Measurements from ENCODE around the gene RAMP3.

Gene RAMP3

GRCh38 chr7:45118889-45119331 is 38.7 kb upstream of the RAMP3 start:
- TF ChIP-seq CEBPB (IDR thresholded peaks at IDR 0.05): no peak
- no peak for TF ChIP-seq RAD21 (IDR thresholded peaks at IDR 0.05; ENCODE audit: low read depth)
- no peak for TF ChIP-seq FOXM1 (IDR thresholded peaks at IDR 0.05; ENCODE audit: borderline replicate concordance, low read depth)
- no peak for TF ChIP-seq TCF12 (IDR thresholded peaks at IDR 0.05; ENCODE audit: low read depth)
- no peak for TF ChIP-seq CREB1 (IDR thresholded peaks at IDR 0.05; ENCODE audit: low read depth)
- no peak for TF ChIP-seq NFIC (IDR thresholded peaks at IDR 0.05)
- TF ChIP-seq EP300 (IDR thresholded peaks at IDR 0.05; ENCODE audit: borderline replicate concordance): no peak
- no peak for TF ChIP-seq TEAD4 (IDR thresholded peaks at IDR 0.05)
- TF ChIP-seq EGR1 (IDR thresholded peaks at IDR 0.05): no peak
- no peak for TF ChIP-seq ZBTB7A (IDR thresholded peaks at IDR 0.05; ENCODE audit: low read depth)
- TF ChIP-seq YY1 (IDR thresholded peaks at IDR 0.05; ENCODE audit: low read depth): no peak
- TF ChIP-seq MAX (IDR thresholded peaks at IDR 0.05): no peak
- TF ChIP-seq TAF1 (IDR thresholded peaks at IDR 0.05; ENCODE audit: low read depth): no peak
- no peak for TF ChIP-seq USF1 (IDR thresholded peaks at IDR 0.05)
- no peak for TF ChIP-seq REST (IDR thresholded peaks at IDR 0.05; ENCODE audit: low read depth)

GRCh38 chr7:45119550-45119949 is 38.0 kb upstream of the RAMP3 start:
- TF ChIP-seq FOXM1 (IDR thresholded peaks at IDR 0.05; ENCODE audit: borderline replicate concordance, low read depth) (no peak), MAX (IDR thresholded peaks at IDR 0.05) (no peak), CREB1 (IDR thresholded peaks at IDR 0.05; ENCODE audit: low read depth) (no peak), TEAD4 (IDR thresholded peaks at IDR 0.05) (no peak), USF1 (IDR thresholded peaks at IDR 0.05) (no peak), TCF12 (IDR thresholded peaks at IDR 0.05; ENCODE audit: low read depth) (no peak), YY1 (IDR thresholded peaks at IDR 0.05; ENCODE audit: low read depth) (no peak), EGR1 (IDR thresholded peaks at IDR 0.05) (no peak)

- no peak for TF ChIP-seq TEAD4 (IDR thresholded peaks at IDR 0.05)
- TF ChIP-seq EGR1 (IDR thresholded peaks at IDR 0.05): no peak
- TF ChIP-seq YY1 (IDR thresholded peaks at IDR 0.05; ENCODE audit: low read depth): no peak
- TF ChIP-seq CEBPB (IDR thresholded peaks at IDR 0.05): no peak
Measured at GRCh38 chr7:45122975-45123860, 34.4 kb upstream of the RAMP3 start.

GRCh38 chr7:45123913-45124710 is 33.5 kb upstream of the RAMP3 start:
- no peak for TF ChIP-seq EP300 (IDR thresholded peaks at IDR 0.05; ENCODE audit: borderline replicate concordance)
- TF ChIP-seq FOXM1 (IDR thresholded peaks at IDR 0.05; ENCODE audit: borderline replicate concordance, low read depth): no peak

- TF ChIP-seq USF1 (IDR thresholded peaks at IDR 0.05): no peak
Measured at GRCh38 chr7:45125193-45125904, 32.2 kb upstream of the RAMP3 start.

GRCh38 chr7:45126201-45126600 is 31.4 kb upstream of the RAMP3 start:
- TF ChIP-seq REST (IDR thresholded peaks at IDR 0.05; ENCODE audit: low read depth) (no peak), EGR1 (IDR thresholded peaks at IDR 0.05) (no peak), NFIC (IDR thresholded peaks at IDR 0.05) (no peak), EP300 (IDR thresholded peaks at IDR 0.05; ENCODE audit: borderline replicate concordance) (no peak), TAF1 (IDR thresholded peaks at IDR 0.05; ENCODE audit: low read depth) (no peak), USF1 (IDR thresholded peaks at IDR 0.05) (no peak), CREB1 (IDR thresholded peaks at IDR 0.05; ENCODE audit: low read depth) (no peak), YY1 (IDR thresholded peaks at IDR 0.05; ENCODE audit: low read depth) (no peak), TCF12 (IDR thresholded peaks at IDR 0.05; ENCODE audit: low read depth) (no peak), ZBTB7A (IDR thresholded peaks at IDR 0.05; ENCODE audit: low read depth) (no peak), FOXM1 (IDR thresholded peaks at IDR 0.05; ENCODE audit: borderline replicate concordance, low read depth) (no peak), MAX (IDR thresholded peaks at IDR 0.05) (no peak), RAD21 (IDR thresholded peaks at IDR 0.05; ENCODE audit: low read depth) (no peak)
